Calu3 (cell line): Measurements from ENCODE around the gene CRACR2B. TPM values are rescaled to one million over a fixed set of nuclear protein-coding genes. Genes with fewer than 3 reads are reported as not detected.

Source experiments
- BruUV-seq: library from RNA; stranded (reverse); fragments of 400-500 nt; replicated peaks from 2 replicates; lab custom pipeline; 2021; lab: Mats Ljungman, UMichigan
- CTCF ChIA-PET: fragments of 300-600 bp; sonication (Branson Sonifier 250); formaldehyde crosslinking; loops from one replicate; lab custom pipeline; 2022; ENCODE audit warnings: antibody characterized with exemption; lab: Charles Lee
- DNase-seq: peaks from one replicate; pipeline ENCODE4 v3.0.0; 2022
- H3K27ac Mint-ChIP-seq: one replicate; pipeline ENCODE4 v1.8.0; 2022; ENCODE audit warnings: mixed read lengths; ENCODE audit not compliant: unreplicated experiment
- H3K27me3 Mint-ChIP-seq: one replicate; pipeline ENCODE4 v1.8.0; 2022; ENCODE audit warnings: mixed read lengths; ENCODE audit not compliant: unreplicated experiment
- H3K36me3 Mint-ChIP-seq: one replicate; pipeline ENCODE4 v1.8.0; 2022; ENCODE audit warnings: mild to moderate bottlenecking, moderate library complexity, mixed read lengths; ENCODE audit not compliant: insufficient read depth, unreplicated experiment
- H3K4me1 Mint-ChIP-seq: one replicate; pipeline ENCODE4 v1.8.0; 2022; ENCODE audit warnings: mild to moderate bottlenecking, low read depth, mixed read lengths; ENCODE audit not compliant: unreplicated experiment
- H3K4me3 Mint-ChIP-seq: one replicate; pipeline ENCODE4 v1.8.0; 2022; ENCODE audit warnings: mild to moderate bottlenecking, low read depth, moderate library complexity, mixed read lengths; ENCODE audit not compliant: unreplicated experiment
- H3K9me3 Mint-ChIP-seq: one replicate; pipeline ENCODE4 v1.8.0; 2022; ENCODE audit warnings: low read depth, mixed read lengths; ENCODE audit not compliant: unreplicated experiment
- intact Hi-C: fragments of 100-400 bp; cut with micrococcal nuclease; formaldehyde crosslinking; loops from one replicate; pipeline ENCODE4 v1.10.0; 2022; ENCODE audit not compliant: unreplicated experiment
- total RNA-seq: library from RNA; stranded (reverse); gene quantifications from 2 replicates; pipeline ENCODE4 v1.2.3, GENCODE V29; 2022
- TF ChIP-seq, protein P1 (sequence below): fragments of 200-600 bp; IDR thresholded peaks from one replicate; pipeline ENCODE4 v1.8.0; 2022; ENCODE audit warnings: antibody characterized with exemption; ENCODE audit not compliant: unreplicated experiment

The CRACR2B gene
- total RNA-seq, 1 experiment from 2014 or later: 33.4 TPM

DNA sequence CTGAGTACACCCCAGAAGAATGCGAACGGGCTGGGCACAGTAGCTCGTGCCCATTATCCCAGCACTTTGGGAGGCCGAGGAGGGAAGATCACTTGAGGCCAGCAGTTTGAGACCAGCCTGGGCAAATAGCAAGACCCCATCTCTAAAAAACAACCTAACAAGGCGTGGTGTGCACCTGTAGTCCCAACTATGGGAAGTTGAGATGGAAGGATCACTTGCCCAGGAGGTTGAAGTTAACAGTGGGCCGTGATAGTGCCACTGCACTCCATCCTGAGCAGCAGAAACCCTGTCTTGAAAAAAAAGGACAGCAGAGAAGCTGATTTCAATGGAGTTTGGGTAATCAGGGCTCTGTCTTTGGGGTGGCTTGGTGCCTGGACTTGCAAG lies 14.7 kb upstream of the CRACR2B start:
- H3K9me3 Mint-ChIP-seq: no peaks in the 10 kb centered on the region
- H3K4me3 Mint-ChIP-seq: no peak overlapping the region
- peaks cover 78% of the 10 kb centered on the region for H3K36me3 Mint-ChIP-seq
- no peaks in the 10 kb centered on the region for H3K27me3 Mint-ChIP-seq
- no peak for DNase-seq
- intact Hi-C loops: no loop called here
- TF ChIP-seq, protein P1, sequence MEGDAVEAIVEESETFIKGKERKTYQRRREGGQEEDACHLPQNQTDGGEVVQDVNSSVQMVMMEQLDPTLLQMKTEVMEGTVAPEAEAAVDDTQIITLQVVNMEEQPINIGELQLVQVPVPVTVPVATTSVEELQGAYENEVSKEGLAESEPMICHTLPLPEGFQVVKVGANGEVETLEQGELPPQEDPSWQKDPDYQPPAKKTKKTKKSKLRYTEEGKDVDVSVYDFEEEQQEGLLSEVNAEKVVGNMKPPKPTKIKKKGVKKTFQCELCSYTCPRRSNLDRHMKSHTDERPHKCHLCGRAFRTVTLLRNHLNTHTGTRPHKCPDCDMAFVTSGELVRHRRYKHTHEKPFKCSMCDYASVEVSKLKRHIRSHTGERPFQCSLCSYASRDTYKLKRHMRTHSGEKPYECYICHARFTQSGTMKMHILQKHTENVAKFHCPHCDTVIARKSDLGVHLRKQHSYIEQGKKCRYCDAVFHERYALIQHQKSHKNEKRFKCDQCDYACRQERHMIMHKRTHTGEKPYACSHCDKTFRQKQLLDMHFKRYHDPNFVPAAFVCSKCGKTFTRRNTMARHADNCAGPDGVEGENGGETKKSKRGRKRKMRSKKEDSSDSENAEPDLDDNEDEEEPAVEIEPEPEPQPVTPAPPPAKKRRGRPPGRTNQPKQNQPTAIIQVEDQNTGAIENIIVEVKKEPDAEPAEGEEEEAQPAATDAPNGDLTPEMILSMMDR: no peak
- BruUV-seq: no TSS peak
- no peak overlapping the region for H3K27ac Mint-ChIP-seq
- CTCF ChIA-PET: no interaction called here
- peaks cover 12% of the 10 kb centered on the region for H3K4me1 Mint-ChIP-seq

DNA sequence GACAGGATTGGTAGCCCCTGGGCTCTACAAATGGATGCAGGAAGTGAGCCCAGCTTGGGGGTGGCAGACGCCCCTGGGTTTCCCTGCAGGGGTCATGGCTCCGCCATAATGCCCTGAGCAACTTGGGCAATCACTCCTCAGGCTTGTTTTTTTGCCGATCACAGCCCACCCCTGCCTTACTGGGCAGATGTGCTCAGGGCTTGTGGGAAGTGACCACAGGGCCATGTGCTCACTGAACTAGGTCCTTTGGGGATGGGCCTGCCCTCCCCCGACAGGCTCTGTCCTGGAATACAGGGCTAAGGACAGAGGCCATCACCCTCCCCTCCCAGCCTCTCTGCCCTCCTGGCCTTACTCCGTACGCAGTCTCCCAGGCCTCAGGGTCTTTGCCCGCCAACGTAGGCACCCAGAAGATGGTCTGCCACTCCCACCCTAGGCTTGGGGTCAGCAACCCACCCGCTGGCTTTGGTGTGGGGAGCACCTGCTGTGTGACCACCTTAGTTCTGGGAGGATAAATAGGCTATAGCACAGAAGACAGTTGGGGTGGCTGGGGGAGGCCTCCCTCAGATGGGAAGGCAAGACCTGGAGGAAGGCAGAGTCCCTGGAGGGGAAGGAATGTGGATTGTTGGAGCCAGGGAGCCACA lies 14.1 kb upstream of the CRACR2B start:
- Mint-ChIP-seq H3K27ac (no peak overlapping the region), H3K36me3 (peaks cover 76% of the 10 kb centered on the region), H3K9me3 (no peaks in the 10 kb centered on the region), H3K4me1 (peaks cover 10% of the 10 kb centered on the region), H3K4me3 (no peak overlapping the region), H3K27me3 (no peaks in the 10 kb centered on the region)
- intact Hi-C loops: no loop called here
- no peak for DNase-seq
- no TSS peak for BruUV-seq
- TF ChIP-seq, protein P1: no peak
- CTCF ChIA-PET: no interaction called here

DNA sequence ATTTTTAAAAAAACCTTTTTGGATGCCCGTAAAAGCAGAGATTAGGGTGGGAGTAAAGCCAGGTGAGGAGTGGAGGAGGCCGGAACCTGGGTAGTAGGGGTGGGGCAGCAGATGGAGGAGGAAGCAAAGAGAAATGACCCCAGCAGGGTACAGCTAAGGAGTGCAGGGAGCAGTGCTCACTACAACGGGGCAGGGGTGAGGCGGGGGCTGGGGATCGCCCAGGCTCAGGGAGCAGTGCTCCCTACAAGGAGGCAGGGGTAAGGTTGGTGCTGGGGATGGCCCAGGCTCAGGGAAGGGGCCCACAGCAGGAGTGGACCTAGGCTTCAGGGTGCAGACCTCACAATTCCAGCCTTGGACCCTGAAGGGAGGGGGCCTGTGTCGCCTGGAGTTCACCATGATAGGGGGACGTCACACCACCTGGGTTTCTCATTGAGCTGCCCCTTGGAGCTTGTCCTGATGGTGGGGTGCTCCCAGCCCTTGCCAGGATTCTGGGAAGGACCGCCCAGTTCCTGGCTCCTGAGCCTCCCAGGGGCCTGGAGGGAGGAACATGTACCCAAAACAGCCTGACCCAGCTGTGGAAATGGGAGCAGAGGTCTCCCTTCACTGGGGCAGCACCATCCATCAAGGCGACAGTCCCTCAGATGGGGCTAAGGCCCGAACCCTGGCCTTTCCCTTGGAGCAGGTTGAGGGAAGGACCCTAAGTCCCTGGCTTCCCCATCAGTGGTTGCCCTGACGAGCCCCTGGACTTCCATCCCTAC lies 11.9 kb upstream of the CRACR2B start:
- Mint-ChIP-seq H3K27ac (no peak overlapping the region), H3K27me3 (no peaks in the 10 kb centered on the region), H3K4me3 (no peak overlapping the region), H3K9me3 (no peaks in the 10 kb centered on the region), H3K4me1 (peaks cover 6% of the 10 kb centered on the region), H3K36me3 (peaks cover 76% of the 10 kb centered on the region)
- TF ChIP-seq, protein P1: no peak
- BruUV-seq: no TSS peak
- CTCF ChIA-PET: no interaction called here
- no peak for DNase-seq
- intact Hi-C loops: no loop called here

DNA sequence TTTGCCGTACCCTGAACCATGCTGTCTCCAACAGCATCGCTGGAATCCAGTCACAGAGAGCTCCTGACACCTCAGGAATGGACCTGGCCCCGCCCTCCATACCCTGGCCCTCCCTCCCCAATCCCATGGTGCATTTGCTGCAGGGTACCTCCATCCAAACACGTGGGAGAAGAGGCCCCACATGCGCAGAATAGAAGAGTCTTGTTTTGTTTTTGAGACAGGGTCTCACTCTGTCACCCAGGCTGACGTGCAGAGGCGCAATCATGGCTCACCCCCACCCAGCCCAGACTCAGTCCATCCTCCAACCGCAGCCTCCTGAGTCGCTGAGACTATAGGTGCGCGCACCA lies 11.3 kb upstream of the CRACR2B start:
- Mint-ChIP-seq H3K9me3 (no peaks in the 10 kb centered on the region), H3K4me3 (no peak overlapping the region), H3K27ac (no peak overlapping the region), H3K4me1 (peaks cover under 1% of the 10 kb centered on the region), H3K36me3 (peaks cover 76% of the 10 kb centered on the region), H3K27me3 (no peaks in the 10 kb centered on the region)
- BruUV-seq: no TSS peak
- CTCF ChIA-PET: no interaction called here
- TF ChIP-seq, protein P1: no peak
- intact Hi-C loops: no loop called here
- DNase-seq: no peak
